HepG2 (cell line): Measurements from ENCODE around the gene OR4N5. TPM values are rescaled to one million over a fixed set of nuclear protein-coding genes. Genes with fewer than 3 reads are reported as not detected.

Experiments used
- ATAC-seq: fragments of 200-7000 bp; cut with Tn5 transposase; 3 replicates; pipeline ENCODE4 v1.9.1; 2020; ENCODE audit warnings: mild to moderate bottlenecking, moderate library complexity
- BruUV-seq: library from RNA; stranded (reverse); fragments of 400-500 nt; replicated peaks from 2 replicates; lab custom pipeline; 2021; lab: Mats Ljungman, UMichigan
- CTCF ChIA-PET: fragments of 300-600 bp; formaldehyde crosslinking; extraction: SDS; loops from one replicate; lab custom pipeline; 2021; ENCODE audit warnings: low total read pairs, inconsistent platforms, low intra/inter-chr PET ratio; lab: Yijun Ruan, JAX
- POLR2A ChIA-PET: fragments of 350-600 bp; sonication (Branson Sonifier 250); formaldehyde crosslinking; loops from one replicate; lab custom pipeline; 2020; ENCODE audit warnings: antibody characterized with exemption, inconsistent platforms; lab: Yijun Ruan, JAX
- DNase-seq: peaks from one replicate; pipeline ENCODE4 v3.0.0-alpha.2; 2015; ENCODE audit warnings: low spot score
- FAIRE-seq: peaks from 3 replicates; lab custom pipeline; 2011; peaks lifted over from hg19 to GRCh38; lab: Jason Lieb, UNC
- H2AFZ ChIP-seq: one replicate; pipeline ENCODE4 v1.6.1; 2011; ENCODE audit warnings: low read length, inconsistent platforms
- H3K27ac ChIP-seq: fragments of 300-600 bp; 3 replicates; pipeline ENCODE4 v1.8.0; 2011; ENCODE audit warnings: mixed run types, mild to moderate bottlenecking, mixed read lengths, low read length, inconsistent platforms; ENCODE audit not compliant: insufficient read depth; ENCODE audit errors: extremely low read length
- H3K27me3 ChIP-seq, 2 experiments: fragments of 200-600 bp in 1 of 2; 2 replicates in 1 of 2; 3 replicates in 1 of 2; pipeline versions ENCODE4 v1.6.0 to v1.8.0; 2011; ENCODE audit warnings: low read length in 2 of 2, mild to moderate bottlenecking in 2 of 2, moderate library complexity in 2 of 2, inconsistent platforms in 1 of 2; ENCODE audit not compliant: insufficient read depth in 2 of 2, control insufficient read depth in 1 of 2
- H3K36me3 ChIP-seq, 2 experiments: fragments of 200-600 bp in 1 of 2; replicated peaks in 1 of 2; 2 replicates in 1 of 2; 3 replicates in 1 of 2; pipeline versions ENCODE4 v1.5.1 to v1.8.0; 2011; ENCODE audit warnings: low read length in 2 of 2, inconsistent platforms in 1 of 2; ENCODE audit not compliant: insufficient read depth in 2 of 2, control insufficient read depth in 1 of 2
- H3K4me1 ChIP-seq: 2 replicates; pipeline ENCODE4 v1.5.1; 2012; ENCODE audit warnings: low read length, inconsistent platforms; ENCODE audit not compliant: insufficient read depth
- H3K4me2 ChIP-seq: 2 replicates; pipeline ENCODE4 v1.6.0; 2011; ENCODE audit warnings: low read depth, low read length, inconsistent platforms
- H3K4me3 ChIP-seq, 3 experiments: fragments of 200-600 bp in 1 of 3; sonication (generic), shearing (Covaris generic) in 1 of 3; replicated peaks in 1 of 3; 2 replicates each; pipeline ENCODE4 v1.5.1; 2011 to 2016; ENCODE audit warnings: low read length in 3 of 3, inconsistent platforms in 2 of 3, low read depth in 2 of 3, mild to moderate bottlenecking in 2 of 3, control low read depth in 1 of 3, mixed read lengths in 1 of 3; ENCODE audit not compliant: insufficient read depth in 1 of 3
- H3K79me2 ChIP-seq: one replicate; pipeline ENCODE4 v1.6.1; 2011; ENCODE audit warnings: low read length, inconsistent platforms; ENCODE audit not compliant: insufficient read depth
- H3K9ac ChIP-seq: 2 replicates; pipeline ENCODE4 v1.6.0; 2011; ENCODE audit warnings: mild to moderate bottlenecking, low read depth, low read length, inconsistent platforms; ENCODE audit not compliant: insufficient read depth
- H3K9me3 ChIP-seq: 2 replicates; pipeline ENCODE4 v1.5.1; 2012; ENCODE audit warnings: mild to moderate bottlenecking, low read length
- H4K20me1 ChIP-seq: 2 replicates; pipeline ENCODE4 v1.6.0; 2011; ENCODE audit warnings: inconsistent platforms, mild to moderate bottlenecking, low read length, moderate library complexity; ENCODE audit not compliant: insufficient read depth
- CCDC6 ChIP-seq: sonication (generic); formaldehyde crosslinking; IDR thresholded peaks from 2 replicates; pipeline ENCODE4 v1.8.1; 2022; ENCODE audit warnings: mild to moderate bottlenecking, missing genetic modification reagents, moderate library complexity
- GTF3A ChIP-seq: sonication (generic); formaldehyde crosslinking; conservative IDR thresholded peaks from 2 replicates; pipeline ENCODE4 v1.4.0; 2020; ENCODE audit warnings: mild to moderate bottlenecking, missing genetic modification reagents
- PITX1 ChIP-seq: sonication (generic); formaldehyde crosslinking; IDR thresholded peaks from 2 replicates; pipeline ENCODE4 v1.5.1; 2020; ENCODE audit warnings: mild to moderate bottlenecking, missing genetic modification reagents
- POLR2G ChIP-seq: fragments of 200-400 bp; formaldehyde crosslinking; IDR thresholded peaks from 2 replicates; pipeline ENCODE4 v1.6.1; 2018; ENCODE audit warnings: mild to moderate bottlenecking, low read depth, low read length, moderate library complexity
- SMARCE1 ChIP-seq: fragments of 450-650 bp; IDR thresholded peaks from 2 replicates; pipeline ENCODE4 v1.6.1; 2017; ENCODE audit warnings: borderline replicate concordance
- SP2 ChIP-seq: sonication (generic); formaldehyde crosslinking; IDR thresholded peaks from 2 replicates; pipeline ENCODE4 v1.5.1; 2020; ENCODE audit warnings: mild to moderate bottlenecking, missing genetic modification reagents
- ZNF10 ChIP-seq: sonication (generic); formaldehyde crosslinking; IDR thresholded peaks from 2 replicates; pipeline ENCODE4 v1.4.0; 2020; ENCODE audit warnings: mild to moderate bottlenecking, low read depth, missing genetic modification reagents, borderline replicate concordance
- ZNF24 ChIP-seq: fragments of 450-650 bp; IDR thresholded peaks from 2 replicates; pipeline ENCODE4 v1.6.1; 2017; ENCODE audit warnings: antibody characterized with exemption, mild to moderate bottlenecking
- ZNF407 ChIP-seq: sonication (generic); formaldehyde crosslinking; IDR thresholded peaks from one replicate; pipeline ENCODE4 v1.5.1; 2020; ENCODE audit warnings: mild to moderate bottlenecking, missing genetic modification reagents; ENCODE audit errors: not compliant biosample characterization
- WGBS: methylation state at CpG from one replicate; pipeline ENCODE4 v1.1.6; 2017; ENCODE audit warnings: low lambda C conversion rate; 5-methylcytosine and 5-hydroxymethylcytosine counted together
- in situ Hi-C: cut with HindIII; loops from 2 replicates; pipeline ENCODE4 v1.10.0; 2017; ENCODE audit warnings: low pct_unique_long_range_greater_than_20kb; ENCODE audit not compliant: extremely low pct_ligation_motif_present
- intact Hi-C: fragments of 100-400 bp; cut with micrococcal nuclease; formaldehyde crosslinking; loops from one replicate; pipeline ENCODE4 v1.10.0; 2022; ENCODE audit not compliant: unreplicated experiment
- polyA plus RNA-seq, 8 experiments: library from polyadenylated mRNA; depleted of rRNA in 3 of 8; stranded (reverse) in 7 of 8; unstranded in 1 of 8; fragments of >200 nt; fragmentation: Illumina TruSeq in 4 of 8; extraction: Trizol in 4 of 8; gene quantifications; 2 replicates each; pipeline versions ENCODE4 v1.2.1 to v1.2.3, GENCODE V29; 2011 to 2016; ENCODE audit warnings: low read depth in 4 of 8, missing spikeins in 1 of 8, mixed read lengths in 1 of 8; ENCODE audit not compliant: insufficient read depth in 1 of 8
- total RNA-seq, 5 experiments: library from RNA; depleted of rRNA; stranded (reverse); fragments of >200 nt; fragmentation: Illumina TruSeq; extraction: Trizol; gene quantifications; 2 replicates each; pipeline ENCODE4 v1.2.3, GENCODE V29; 2016; ENCODE audit warnings: low read depth in 1 of 5
- TF ChIP-seq, protein P1 (sequence below): sonication (generic); formaldehyde crosslinking; IDR thresholded peaks from 2 replicates; pipeline ENCODE4 v1.9.0; 2022; ENCODE audit warnings: missing genetic modification reagents, mild to moderate bottlenecking, borderline replicate concordance

Gene OR4N5
- total and polyA plus RNA-seq, 2 of the 13 experiments (the other 11 are each of a cell fraction or from before 2014, with no cell fraction given): not detected

DNA sequence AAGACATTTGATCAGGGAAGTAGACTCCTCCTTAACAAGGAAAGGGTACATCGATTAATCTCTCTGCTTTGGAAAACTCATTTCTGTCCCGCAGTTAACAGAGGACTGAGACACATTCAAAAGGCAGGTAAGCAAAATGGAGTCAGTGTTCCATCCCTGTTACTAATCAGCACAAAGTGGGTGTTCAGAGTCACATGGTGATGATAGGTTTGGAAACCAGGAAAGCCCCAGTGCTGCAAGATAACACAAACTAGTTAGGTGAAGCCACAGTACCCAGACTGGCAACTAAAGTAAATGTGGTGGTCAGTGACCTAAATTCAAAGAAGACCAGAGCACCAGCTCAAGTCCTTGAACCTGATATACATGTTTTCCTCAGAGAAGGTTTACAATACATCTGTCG, 26.3 kb upstream of the OR4N5 start:
- POLR2A ChIA-PET: no interaction called here
- Histone ChIP-seq H3K36me3 (no peaks in the 10 kb centered on the region), H3K27me3 (no peaks in the 10 kb centered on the region), H2AFZ (no peak overlapping the region), H3K27ac (no peak overlapping the region), H4K20me1 (no peaks in the 10 kb centered on the region), H3K4me2 (no peak overlapping the region), H3K4me1 (no peaks in the 10 kb centered on the region), H3K9me3 (no peaks in the 10 kb centered on the region), H3K4me3 (no peak overlapping the region), H3K79me2 (no peaks in the 10 kb centered on the region), H3K9ac (no peak overlapping the region)
- in situ Hi-C loops (no loop called here), intact Hi-C loops (no loop called here)
- FAIRE-seq: no peak
- WGBS: 9% methylated on average over 3 of the region's 3 CpGs
- CTCF ChIA-PET: no interaction called here
- DNase-seq: no peak
- TF ChIP-seq POLR2G (no peak), SP2 (CRISPR knock-in tag) (no peak), ZNF24 (no peak), CCDC6 (CRISPR knock-in tag) (no peak), SMARCE1 (no peak), GTF3A (no peak), PITX1 (no peak), ZNF10 (CRISPR knock-in tag) (no peak)
- no peak for ATAC-seq
- no TSS peak for BruUV-seq

DNA sequence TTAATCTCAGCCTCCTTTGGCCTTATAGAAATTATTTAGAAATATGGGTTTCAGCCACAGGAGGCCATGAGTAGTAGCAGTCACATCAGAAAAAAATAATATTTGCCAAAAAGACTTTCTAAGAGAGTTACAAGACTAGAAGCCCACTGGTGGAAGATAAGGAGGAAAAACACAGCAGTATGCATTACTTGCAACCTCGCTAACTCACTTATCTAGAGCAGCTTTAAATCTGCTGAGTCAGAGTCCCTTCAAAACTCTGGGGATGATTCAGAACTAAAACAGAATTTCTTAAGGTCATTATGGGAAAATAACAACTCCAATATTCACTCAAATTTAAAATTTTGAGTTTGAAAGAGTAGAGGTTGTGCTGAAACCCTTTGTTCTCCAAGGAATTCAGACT, 21.9 kb upstream of the OR4N5 start:
- Histone ChIP-seq H3K4me3 (no peak overlapping the region), H3K79me2 (no peaks in the 10 kb centered on the region), H3K4me2 (no peak overlapping the region), H3K36me3 (no peaks in the 10 kb centered on the region), H3K9ac (no peak overlapping the region), H4K20me1 (no peaks in the 10 kb centered on the region), H3K27me3 (no peaks in the 10 kb centered on the region), H3K9me3 (peaks cover 17% of the 10 kb centered on the region; the same call in 1 of the 2 replicates), H2AFZ (no peak overlapping the region), H3K4me1 (no peaks in the 10 kb centered on the region), H3K27ac (no peak overlapping the region)
- DNase-seq (no peak), ATAC-seq (no peak), FAIRE-seq (no peak)
- ChIA-PET CTCF (no interaction called here), POLR2A (no interaction called here)
- 13% methylated on average over 1 of the region's 1 CpG for WGBS
- intact Hi-C loops: no loop called here
- in situ Hi-C loops: no loop called here
- no TSS peak for BruUV-seq
- TF ChIP-seq, protein P1, sequence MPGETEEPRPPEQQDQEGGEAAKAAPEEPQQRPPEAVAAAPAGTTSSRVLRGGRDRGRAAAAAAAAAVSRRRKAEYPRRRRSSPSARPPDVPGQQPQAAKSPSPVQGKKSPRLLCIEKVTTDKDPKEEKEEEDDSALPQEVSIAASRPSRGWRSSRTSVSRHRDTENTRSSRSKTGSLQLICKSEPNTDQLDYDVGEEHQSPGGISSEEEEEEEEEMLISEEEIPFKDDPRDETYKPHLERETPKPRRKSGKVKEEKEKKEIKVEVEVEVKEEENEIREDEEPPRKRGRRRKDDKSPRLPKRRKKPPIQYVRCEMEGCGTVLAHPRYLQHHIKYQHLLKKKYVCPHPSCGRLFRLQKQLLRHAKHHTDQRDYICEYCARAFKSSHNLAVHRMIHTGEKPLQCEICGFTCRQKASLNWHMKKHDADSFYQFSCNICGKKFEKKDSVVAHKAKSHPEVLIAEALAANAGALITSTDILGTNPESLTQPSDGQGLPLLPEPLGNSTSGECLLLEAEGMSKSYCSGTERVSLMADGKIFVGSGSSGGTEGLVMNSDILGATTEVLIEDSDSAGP (CRISPR knock-in tag): no peak
- no peak for TF ChIP-seq ZNF407 (CRISPR knock-in tag)
